A673 (cell line): ENCODE data around the gene CPT1A. TPM values are rescaled to one million over a fixed set of nuclear protein-coding genes. Genes with fewer than 3 reads are reported as not detected.

ENCODE experiments used
- BruUV-seq: library from RNA; stranded (reverse); fragments of 400-500 nt; replicated peaks from 2 replicates; lab custom pipeline; 2021; lab: Mats Ljungman, UMichigan
- CTCF ChIA-PET: fragments of 300-600 bp; sonication (Branson Sonifier 250); formaldehyde crosslinking; loops from one replicate; lab custom pipeline; 2022; ENCODE audit warnings: antibody characterized with exemption; lab: Charles Lee
- POLR2A ChIA-PET: fragments of 300-600 bp; sonication (Branson Sonifier 250); formaldehyde crosslinking; loops from one replicate; lab custom pipeline; 2022; ENCODE audit warnings: antibody characterized with exemption; ENCODE audit not compliant: low non-redundant PET; lab: Charles Lee
- DNase-seq: peaks from one replicate; pipeline ENCODE4 v3.0.0-alpha.2; 2015; ENCODE audit warnings: low spot score
- H3K27ac ChIP-seq: fragments of 200-600 bp; sonication (generic); 2 replicates; pipeline ENCODE4 v1.5.1; 2016; ENCODE audit warnings: mixed run types, low read depth, mild to moderate bottlenecking, mixed read lengths, antibody characterized with exemption, low read length; ENCODE audit not compliant: poor library complexity, severe bottlenecking
- H3K27me3 ChIP-seq: fragments of 200-600 bp; sonication (generic); replicated peaks from 2 replicates; pipeline ENCODE4 v1.6.1; 2017; ENCODE audit warnings: mixed run types, low read depth, mild to moderate bottlenecking, mixed read lengths, antibody characterized with exemption, low read length; ENCODE audit not compliant: insufficient read depth, poor library complexity
- H3K36me3 ChIP-seq: fragments of 200-600 bp; sonication (generic); 2 replicates; pipeline ENCODE4 v1.6.1; 2016; ENCODE audit warnings: mixed run types, mild to moderate bottlenecking, mixed read lengths, antibody characterized with exemption, low read length; ENCODE audit not compliant: insufficient read depth, poor library complexity, severe bottlenecking
- H3K4me1 ChIP-seq: fragments of 200-600 bp; sonication (generic); 2 replicates; pipeline ENCODE4 v1.6.1; 2017; ENCODE audit warnings: mixed run types, mild to moderate bottlenecking, mixed read lengths, antibody characterized with exemption, low read length; ENCODE audit not compliant: insufficient read depth, poor library complexity, severe bottlenecking
- H3K4me3 ChIP-seq: fragments of 200-600 bp; sonication (generic); 2 replicates; pipeline ENCODE4 v1.5.1; 2016; ENCODE audit warnings: low read depth, mixed run types, mild to moderate bottlenecking, mixed read lengths, low read length; ENCODE audit not compliant: poor library complexity, severe bottlenecking
- H3K9me3 ChIP-seq: fragments of 200-600 bp; sonication (generic); 2 replicates; pipeline ENCODE4 v1.6.1; 2016; ENCODE audit warnings: mixed run types, low read depth, mild to moderate bottlenecking, mixed read lengths, antibody characterized with exemption, low read length; ENCODE audit not compliant: poor library complexity, severe bottlenecking
- EZH2 ChIP-seq: fragments of 200-600 bp; sonication (generic); IDR thresholded peaks from 2 replicates; pipeline ENCODE4 v1.6.1; 2017; ENCODE audit warnings: borderline replicate concordance, low read depth, mild to moderate bottlenecking, mixed read lengths, antibody characterized with exemption, low read length; ENCODE audit not compliant: poor library complexity, severe bottlenecking
- intact Hi-C: fragments of 100-400 bp; cut with micrococcal nuclease; formaldehyde crosslinking; loops from one replicate; pipeline ENCODE4 v1.10.0; 2022; ENCODE audit not compliant: unreplicated experiment
- total RNA-seq: library from RNA; stranded (reverse); gene quantifications from 2 replicates; pipeline ENCODE4 v1.2.3, GENCODE V29; 2021
- TF ChIP-seq, protein P1 (sequence below): fragments of 300-800, 200-600 bp; sonication (generic); conservative IDR thresholded peaks from 2 replicates; pipeline ENCODE4 v1.5.1; 2017; ENCODE audit warnings: low read depth, mild to moderate bottlenecking, antibody characterized with exemption, low read length, moderate library complexity, mixed read lengths

CPT1A gene
- total RNA-seq, 1 experiment from 2014 or later: 15.5 TPM

DNA sequence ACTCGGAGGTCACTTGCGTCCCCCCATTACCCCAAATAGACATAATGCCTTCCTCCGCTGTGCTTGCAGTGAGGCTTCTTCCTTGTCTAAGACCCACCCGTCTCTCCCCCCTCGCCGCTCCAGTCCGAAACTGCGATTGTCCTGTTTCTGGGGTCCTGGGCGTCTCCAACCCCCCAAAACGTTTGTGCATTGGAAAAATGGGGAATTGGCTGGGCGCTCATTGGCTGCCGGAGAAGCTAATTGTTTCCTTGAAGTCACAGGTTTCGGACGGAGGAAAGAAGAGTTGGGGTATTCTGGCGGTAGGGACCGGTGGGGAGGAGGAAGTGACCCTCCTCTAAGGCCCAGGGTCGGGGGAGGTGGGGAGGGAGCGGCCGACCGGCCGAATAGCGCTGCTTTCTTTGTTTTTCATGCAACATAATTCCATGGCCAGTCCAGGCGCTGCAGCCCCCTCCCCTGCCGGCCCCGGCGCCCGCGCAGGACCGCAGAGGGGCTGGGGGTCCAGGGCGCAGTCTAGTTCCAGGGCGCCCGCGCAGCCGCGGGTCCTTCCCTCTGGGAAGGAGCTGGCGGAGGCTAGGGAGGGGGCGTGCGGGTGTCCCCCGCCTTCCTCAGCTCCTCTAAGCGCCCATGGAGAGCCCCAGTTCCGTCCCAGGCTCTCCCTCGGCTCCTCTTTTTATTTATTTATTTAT lies 12.7 kb upstream of the CPT1A start:
- POLR2A ChIA-PET: no interaction called here
- DNase-seq: no peak

DNA sequence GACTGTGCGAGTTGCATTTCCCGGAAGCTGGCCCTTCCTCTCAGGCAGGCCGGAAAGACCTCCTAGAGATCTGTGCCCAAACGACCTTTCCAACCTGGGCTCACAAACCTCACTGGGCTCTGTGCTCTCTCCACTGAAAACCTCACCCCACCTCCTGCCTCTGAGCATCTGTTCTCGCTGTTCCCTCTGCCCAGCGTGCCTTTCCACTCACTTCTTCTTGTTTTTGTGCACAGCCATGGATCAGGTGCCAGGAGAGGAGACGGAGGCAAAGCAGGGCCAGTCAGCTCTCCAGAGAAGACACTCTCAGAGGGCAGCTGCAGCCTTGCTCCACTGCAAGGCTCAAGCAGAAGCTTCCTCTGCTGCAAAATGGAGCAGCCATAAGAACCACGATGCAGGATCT lies 10.9 kb upstream of the CPT1A start:
- Histone ChIP-seq H3K9me3 (no peaks in the 10 kb centered on the region), H3K36me3 (no peaks in the 10 kb centered on the region), H3K4me1 (peaks cover 8% of the 10 kb centered on the region), H3K27ac (no peak overlapping the region), H3K27me3 (peaks cover 10% of the 10 kb centered on the region), H3K4me3 (no peak overlapping the region)
- ChIA-PET CTCF (no interaction called here), POLR2A (no interaction called here)
- TF ChIP-seq, protein P1, sequence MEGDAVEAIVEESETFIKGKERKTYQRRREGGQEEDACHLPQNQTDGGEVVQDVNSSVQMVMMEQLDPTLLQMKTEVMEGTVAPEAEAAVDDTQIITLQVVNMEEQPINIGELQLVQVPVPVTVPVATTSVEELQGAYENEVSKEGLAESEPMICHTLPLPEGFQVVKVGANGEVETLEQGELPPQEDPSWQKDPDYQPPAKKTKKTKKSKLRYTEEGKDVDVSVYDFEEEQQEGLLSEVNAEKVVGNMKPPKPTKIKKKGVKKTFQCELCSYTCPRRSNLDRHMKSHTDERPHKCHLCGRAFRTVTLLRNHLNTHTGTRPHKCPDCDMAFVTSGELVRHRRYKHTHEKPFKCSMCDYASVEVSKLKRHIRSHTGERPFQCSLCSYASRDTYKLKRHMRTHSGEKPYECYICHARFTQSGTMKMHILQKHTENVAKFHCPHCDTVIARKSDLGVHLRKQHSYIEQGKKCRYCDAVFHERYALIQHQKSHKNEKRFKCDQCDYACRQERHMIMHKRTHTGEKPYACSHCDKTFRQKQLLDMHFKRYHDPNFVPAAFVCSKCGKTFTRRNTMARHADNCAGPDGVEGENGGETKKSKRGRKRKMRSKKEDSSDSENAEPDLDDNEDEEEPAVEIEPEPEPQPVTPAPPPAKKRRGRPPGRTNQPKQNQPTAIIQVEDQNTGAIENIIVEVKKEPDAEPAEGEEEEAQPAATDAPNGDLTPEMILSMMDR: no peak
- no peak for TF ChIP-seq EZH2
- intact Hi-C loops: loop anchor here (10.0 kb wide), 1 partner anchor 218 kb away; no protein-coding TSS in a partner anchor
- BruUV-seq: no TSS peak
- DNase-seq: no peak

More for the DNA sequence above, 12.7 kb upstream of the CPT1A start:
- no peaks in the 10 kb centered on the region for H3K36me3 ChIP-seq
- BruUV-seq: no TSS peak
- intact Hi-C loops: loop anchor here (10.0 kb wide), 1 partner anchor 220 kb away; no protein-coding TSS in a partner anchor
- TF ChIP-seq, protein P1: no peak
- TF ChIP-seq EZH2: peak; percentile 28
- no peaks in the 10 kb centered on the region for H3K9me3 ChIP-seq
- peaks cover 10% of the 10 kb centered on the region for H3K27me3 ChIP-seq
- no peak overlapping the region for H3K27ac ChIP-seq
- H3K4me3 ChIP-seq: peak overlapping the region; percentile 53
- peaks cover 8% of the 10 kb centered on the region for H3K4me1 ChIP-seq
- CTCF ChIA-PET: no interaction called here

DNA sequence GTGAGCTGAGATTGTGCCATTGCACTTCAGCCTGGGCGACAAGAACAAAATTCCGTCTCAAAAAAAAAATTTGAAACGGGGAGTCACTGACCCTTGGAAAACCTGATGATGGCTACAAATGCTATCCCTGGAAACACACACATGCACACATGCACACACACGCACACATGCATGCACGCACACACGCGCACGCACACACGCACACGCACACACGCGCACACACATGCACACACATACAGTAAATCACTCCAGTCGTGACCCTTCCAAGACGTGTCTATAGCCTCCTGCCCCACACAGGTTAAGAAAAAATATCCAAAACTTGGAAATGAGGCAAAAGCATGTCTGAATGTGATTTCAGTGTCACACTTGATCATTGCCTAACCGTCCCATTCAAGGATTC lies 6.7 kb upstream of the CPT1A start:
- no peak for TF ChIP-seq EZH2
- TF ChIP-seq, protein P1: no peak
- no peak overlapping the region for H3K4me3 ChIP-seq
- no peaks in the 10 kb centered on the region for H3K36me3 ChIP-seq
- DNase-seq: no peak
- no peaks in the 10 kb centered on the region for H3K27me3 ChIP-seq
- CTCF ChIA-PET: no interaction called here
- intact Hi-C loops: no loop called here
- H3K4me1 ChIP-seq: no peaks in the 10 kb centered on the region
- no TSS peak for BruUV-seq
- no peaks in the 10 kb centered on the region for H3K9me3 ChIP-seq
- no peak overlapping the region for H3K27ac ChIP-seq
- POLR2A ChIA-PET: interaction anchor here (0.6 kb wide), 1 partner anchor 175 kb away, joined by 4 read pairs; no protein-coding TSS in a partner anchor
